SK-N-MC (cell line): ENCODE results near the gene GABPB2.

ENCODE experiments used
- DNase-seq: peaks from one replicate; pipeline ENCODE4 v3.0.0-alpha.2; 2011; ENCODE audit warnings: low read depth, low spot score
- H3K27ac ChIP-seq: fragments of 200-600 bp; sonication (generic); 2 replicates; pipeline ENCODE4 v1.5.1; 2016; ENCODE audit warnings: mixed run types
- H3K36me3 ChIP-seq: fragments of 200-600 bp; sonication (generic); 2 replicates; pipeline ENCODE4 v1.6.1; 2017; ENCODE audit warnings: antibody characterized with exemption, low read length, mixed read lengths; ENCODE audit not compliant: insufficient read depth
- H3K4me3 ChIP-seq: fragments of 200-600 bp; sonication (generic); 2 replicates; pipeline ENCODE4 v1.5.1; 2016
- H3K9ac ChIP-seq: fragments of 200-600 bp; sonication (generic); 2 replicates; pipeline ENCODE4 v1.8.0; 2017; ENCODE audit warnings: mixed run types, mixed read lengths; ENCODE audit not compliant: insufficient read length
- H3K9me3 ChIP-seq: fragments of 200-600 bp; sonication (generic); 2 replicates; pipeline ENCODE4 v1.6.1; 2017; ENCODE audit warnings: low read depth, mild to moderate bottlenecking, antibody characterized with exemption, low read length, moderate library complexity, mixed read lengths
- EZH2 ChIP-seq: fragments of 200-600 bp; sonication (generic); IDR thresholded peaks from one replicate; pipeline ENCODE4 v1.6.1; 2017; ENCODE audit warnings: antibody characterized with exemption
- FOXP2 ChIP-seq: optimal IDR thresholded peaks from 2 replicates; pipeline ENCODE3; 2011; ENCODE audit warnings: mild to moderate bottlenecking, moderate library complexity; ENCODE audit not compliant: insufficient read depth; ENCODE audit errors: extremely low read length, control extremely low read depth
- POLR2AphosphoS5 ChIP-seq: IDR thresholded peaks from 2 replicates; pipeline ENCODE4 v1.6.1; 2012; ENCODE audit warnings: mild to moderate bottlenecking, low read depth, low read length, borderline replicate concordance

Gene GABPB2

GRCh38 chr1:151145304-151146071 is 74.9 kb downstream of the GABPB2 start:
- peak overlapping the region; percentile 87 for H3K9ac ChIP-seq

GRCh38 chr1:151146072-151146411 is 75.5 kb downstream of the GABPB2 start:
- no peak for DNase-seq

More at GRCh38 chr1:151145304-151146071, 74.9 kb downstream of the GABPB2 start:
- Histone ChIP-seq H3K4me3 (peak overlapping the region; percentile 93), H3K36me3 (no peaks in the 10 kb centered on the region), H3K27ac (no peak overlapping the region), H3K9me3 (no peaks in the 10 kb centered on the region)
- no peak for DNase-seq
- TF ChIP-seq POLR2AphosphoS5 (no peak), EZH2 (no peak), FOXP2 (no peak)

GRCh38 chr1:151146412-151147131 is 76.0 kb downstream of the GABPB2 start, which contains the start of gene SEMA6C:
Gene SEMA6C, minus strand, starts transcription at chr1:151146631. Its CDS starts 4,010 bp downstream, at chr1:151142621.
- no peaks in the 10 kb centered on the region for H3K9me3 ChIP-seq
- H3K4me3 ChIP-seq = peak within 1 kb of the TSS; percentile 93
- no peak within 1 kb of the TSS for H3K27ac ChIP-seq
- no peaks in the 10 kb centered on the region for H3K36me3 ChIP-seq
- no peak for DNase-seq
- TF ChIP-seq POLR2AphosphoS5 (peak; percentile 35; the same call in 1 of the 2 replicates), EZH2 (no peak)
- peak within 1 kb of the TSS; percentile 87 for H3K9ac ChIP-seq

More at GRCh38 chr1:151146072-151146411, 75.5 kb downstream of the GABPB2 start:
- Histone ChIP-seq H3K9me3 (no peaks in the 10 kb centered on the region), H3K4me3 (peak overlapping the region; percentile 93), H3K27ac (no peak overlapping the region), H3K36me3 (no peaks in the 10 kb centered on the region), H3K9ac (peak overlapping the region; percentile 87)
- no peak for TF ChIP-seq EZH2
- TF ChIP-seq FOXP2 = no peak
- TF ChIP-seq POLR2AphosphoS5 = no peak

- Histone ChIP-seq H3K9me3 (no peaks in the 10 kb centered on the region), H3K4me3 (peak overlapping the region; percentile 93), H3K9ac (peak overlapping the region; percentile 2), H3K36me3 (no peaks in the 10 kb centered on the region), H3K27ac (no peak overlapping the region)
- TF ChIP-seq POLR2AphosphoS5 = no peak
- no peak for TF ChIP-seq FOXP2
- no peak for TF ChIP-seq EZH2
- DNase-seq = no peak
These were observed 76.6 kb downstream of the GABPB2 start for GRCh38 chr1:151147132-151147503.

GRCh38 chr1:151147665-151148064 is 77.1 kb downstream of the GABPB2 start:
- no peak overlapping the region for H3K4me3 ChIP-seq
- H3K36me3 ChIP-seq = no peaks in the 10 kb centered on the region
- TF ChIP-seq EZH2 (no peak), FOXP2 (no peak), POLR2AphosphoS5 (no peak)
- no peaks in the 10 kb centered on the region for H3K9me3 ChIP-seq
- H3K27ac ChIP-seq = no peak overlapping the region
- H3K9ac ChIP-seq = peak overlapping the region; percentile 2
- no peak for DNase-seq

- H3K9ac ChIP-seq = no peak within 1 kb of the TSS
- peaks cover 20% of the 10 kb centered on the region; the same call in 1 of the 2 replicates for H3K36me3 ChIP-seq
- no peak for TF ChIP-seq POLR2AphosphoS5
- no peak for TF ChIP-seq FOXP2
- no peak for TF ChIP-seq EZH2
- no peak for DNase-seq
- no peaks in the 10 kb centered on the region for H3K9me3 ChIP-seq
- H3K27ac ChIP-seq = no peak within 1 kb of the TSS
- no peak within 1 kb of the TSS for H3K4me3 ChIP-seq
These were observed 85.9 kb downstream of the GABPB2 start, which contains the start of gene TNFAIP8L2 for GRCh38 chr1:151156515-151156819. Gene TNFAIP8L2, plus strand, starts transcription at chr1:151156649. Its CDS starts 2,049 bp downstream, at chr1:151158698.

GRCh38 chr1:151157067-151157531 is 86.5 kb downstream of the GABPB2 start:
- TF ChIP-seq POLR2AphosphoS5 (no peak), EZH2 (no peak), FOXP2 (no peak)
- H3K9me3 ChIP-seq = no peaks in the 10 kb centered on the region
- peaks cover 25% of the 10 kb centered on the region; the same call in 1 of the 2 replicates for H3K36me3 ChIP-seq
- H3K9ac ChIP-seq = no peak overlapping the region
- H3K4me3 ChIP-seq = no peak overlapping the region
- H3K27ac ChIP-seq = no peak overlapping the region
- no peak for DNase-seq

GRCh38 chr1:151158326-151158725 is 87.8 kb downstream of the GABPB2 start:
- TF ChIP-seq POLR2AphosphoS5 (no peak), EZH2 (no peak), FOXP2 (no peak)
- H3K9ac ChIP-seq = no peak overlapping the region
- no peaks in the 10 kb centered on the region for H3K9me3 ChIP-seq
- no peak for DNase-seq
- peaks cover 25% of the 10 kb centered on the region; the same call in 1 of the 2 replicates for H3K36me3 ChIP-seq
- no peak overlapping the region for H3K4me3 ChIP-seq
- no peak overlapping the region for H3K27ac ChIP-seq
